Prostate gland (tissue), 2 donors: ENCODE results near the gene CERS6.

ENCODE experiments used
- CTCF ChIP-seq, 4 experiments: fragments of 200-600 bp in 2 of 4; fragments of 450-650 bp in 2 of 4; sonication (generic) in 2 of 4; IDR thresholded peaks; 1 replicate in 3 of 4; 2 replicates in 1 of 4; pipeline ENCODE4 v1.5.1; 2016 to 2019; ENCODE audit warnings: antibody characterized with exemption in 4 of 4, mild to moderate bottlenecking in 2 of 4, moderate library complexity in 2 of 4
- POLR2A ChIP-seq: fragments of 450-650 bp; IDR thresholded peaks from one replicate; pipeline ENCODE4 v1.6.1; 2016; ENCODE audit warnings: antibody characterized with exemption, mild to moderate bottlenecking

- TF ChIP-seq CTCF (IDR thresholded peaks at IDR 0.05) (no peak), POLR2A (no peak)
These were observed 348.1 kb downstream of the CERS6 start for GRCh38 chr2:168804214-168804613.
